AG04450 (cell line): ENCODE data around the gene TBCD. TPM values are rescaled to one million over a fixed set of nuclear protein-coding genes. Genes with fewer than 3 reads are reported as not detected.

ENCODE experiments used
- CTCF ChIA-PET: fragments of 300-600, 350-600 bp; formaldehyde crosslinking; extraction: SDS; loops from one replicate; lab custom pipeline; 2022; ENCODE audit warnings: antibody characterized with exemption, inconsistent platforms; lab: Charles Lee
- POLR2A ChIA-PET: fragments of 350-600 bp; formaldehyde crosslinking; extraction: SDS; loops from one replicate; lab custom pipeline; 2021; ENCODE audit warnings: antibody characterized with exemption, inconsistent platforms; lab: Yijun Ruan, JAX
- DNase-seq: peaks from one replicate; pipeline ENCODE4 v3.0.0-alpha.2; 2011; ENCODE audit warnings: low read depth, low spot score
- H3K27ac ChIP-seq: one replicate; pipeline ENCODE4 v1.5.1; 2012; ENCODE audit warnings: low read depth, low read length, control low read depth
- H3K27me3 ChIP-seq: one replicate; pipeline ENCODE4 v1.6.0; 2012; ENCODE audit warnings: low read length; ENCODE audit not compliant: control insufficient read depth, insufficient read depth
- H3K4me3 ChIP-seq: 2 replicates; pipeline ENCODE4 v1.5.1; 2011; ENCODE audit warnings: mild to moderate bottlenecking, low read depth, low read length, control low read depth
- H3K9me3 ChIP-seq: 2 replicates; pipeline ENCODE4 v1.5.1; 2012; ENCODE audit warnings: low read length; ENCODE audit not compliant: control insufficient read depth, insufficient read depth
- polyA plus RNA-seq: library from polyadenylated mRNA; depleted of rRNA; stranded (reverse); fragments of >200 nt; gene quantifications from 2 replicates; pipeline ENCODE4 v1.2.3, GENCODE V29; 2011
- TF ChIP-seq, protein P1 (sequence below): IDR thresholded peaks from 2 replicates; pipeline ENCODE4 v1.5.1; 2011; ENCODE audit warnings: low read depth, low read length, control low read depth, inconsistent platforms

The TBCD gene
- polyA plus RNA-seq, 1 experiment = 28.5 TPM

DNA sequence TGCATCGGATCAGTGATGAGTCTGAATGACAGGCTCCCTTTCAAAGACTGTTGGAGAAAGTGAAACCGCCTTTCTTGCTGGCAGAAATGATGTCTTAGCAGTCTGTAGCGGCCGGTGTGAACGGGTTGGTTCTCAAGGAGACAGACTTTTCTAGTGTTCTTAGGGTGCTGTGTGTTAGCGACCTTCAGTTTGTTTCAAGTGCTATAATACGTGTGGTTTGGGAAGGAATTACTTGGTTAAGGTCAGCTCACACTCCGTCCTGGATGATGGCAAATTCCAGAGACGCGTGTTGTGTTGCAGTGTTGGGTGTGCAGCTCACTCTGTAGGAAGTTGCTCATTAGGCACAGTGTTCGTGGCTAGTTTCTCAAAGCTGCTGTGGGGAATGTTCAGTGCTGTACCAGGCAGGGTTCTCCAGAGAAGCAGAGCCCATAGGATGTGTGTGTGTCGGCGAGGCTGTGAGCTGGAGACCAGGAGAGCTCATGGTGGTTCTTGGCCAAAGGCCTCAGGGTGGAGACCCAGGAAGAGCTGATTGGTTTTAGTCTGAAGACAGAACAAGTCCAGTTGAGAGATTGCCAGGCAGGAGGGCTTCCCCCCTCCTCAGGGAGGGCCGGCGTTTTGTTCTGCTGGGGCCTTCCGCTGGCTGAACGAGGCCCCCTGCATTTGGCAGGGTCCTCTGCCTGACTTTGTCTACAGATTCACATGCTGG, 50.4 kb downstream of the TBCD start:
- ChIA-PET POLR2A (no interaction called here), CTCF (no interaction called here)

DNA sequence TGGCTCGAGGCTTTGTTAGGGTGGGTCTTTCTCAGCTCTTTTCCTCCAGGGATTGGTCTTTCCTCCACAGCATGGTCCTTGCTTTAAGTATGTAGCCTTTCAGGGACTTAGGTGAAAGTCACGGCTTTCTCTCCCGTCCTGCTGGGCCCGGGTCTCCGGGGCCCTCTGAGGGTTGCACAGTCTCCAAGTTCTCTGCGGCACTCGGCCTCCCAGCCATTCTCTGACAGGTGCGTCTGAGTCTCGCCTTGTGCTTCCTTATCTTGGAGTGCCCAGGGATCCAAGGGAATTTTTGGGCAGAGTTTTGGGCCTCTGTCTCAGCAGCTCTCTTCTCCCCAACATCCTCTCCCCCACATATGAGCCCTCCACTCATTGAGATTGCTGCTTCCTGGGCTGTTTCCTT, 51.3 kb downstream of the TBCD start:
- CTCF ChIA-PET = no interaction called here

More for the DNA sequence above, 50.4 kb downstream of the TBCD start:
- no peaks in the 10 kb centered on the region for H3K27me3 ChIP-seq
- no peak overlapping the region for H3K4me3 ChIP-seq
- DNase-seq = no peak
- H3K27ac ChIP-seq = no peak overlapping the region
- TF ChIP-seq, protein P1, sequence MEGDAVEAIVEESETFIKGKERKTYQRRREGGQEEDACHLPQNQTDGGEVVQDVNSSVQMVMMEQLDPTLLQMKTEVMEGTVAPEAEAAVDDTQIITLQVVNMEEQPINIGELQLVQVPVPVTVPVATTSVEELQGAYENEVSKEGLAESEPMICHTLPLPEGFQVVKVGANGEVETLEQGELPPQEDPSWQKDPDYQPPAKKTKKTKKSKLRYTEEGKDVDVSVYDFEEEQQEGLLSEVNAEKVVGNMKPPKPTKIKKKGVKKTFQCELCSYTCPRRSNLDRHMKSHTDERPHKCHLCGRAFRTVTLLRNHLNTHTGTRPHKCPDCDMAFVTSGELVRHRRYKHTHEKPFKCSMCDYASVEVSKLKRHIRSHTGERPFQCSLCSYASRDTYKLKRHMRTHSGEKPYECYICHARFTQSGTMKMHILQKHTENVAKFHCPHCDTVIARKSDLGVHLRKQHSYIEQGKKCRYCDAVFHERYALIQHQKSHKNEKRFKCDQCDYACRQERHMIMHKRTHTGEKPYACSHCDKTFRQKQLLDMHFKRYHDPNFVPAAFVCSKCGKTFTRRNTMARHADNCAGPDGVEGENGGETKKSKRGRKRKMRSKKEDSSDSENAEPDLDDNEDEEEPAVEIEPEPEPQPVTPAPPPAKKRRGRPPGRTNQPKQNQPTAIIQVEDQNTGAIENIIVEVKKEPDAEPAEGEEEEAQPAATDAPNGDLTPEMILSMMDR = no peak
- H3K9me3 ChIP-seq = peaks cover 19% of the 10 kb centered on the region

DNA sequence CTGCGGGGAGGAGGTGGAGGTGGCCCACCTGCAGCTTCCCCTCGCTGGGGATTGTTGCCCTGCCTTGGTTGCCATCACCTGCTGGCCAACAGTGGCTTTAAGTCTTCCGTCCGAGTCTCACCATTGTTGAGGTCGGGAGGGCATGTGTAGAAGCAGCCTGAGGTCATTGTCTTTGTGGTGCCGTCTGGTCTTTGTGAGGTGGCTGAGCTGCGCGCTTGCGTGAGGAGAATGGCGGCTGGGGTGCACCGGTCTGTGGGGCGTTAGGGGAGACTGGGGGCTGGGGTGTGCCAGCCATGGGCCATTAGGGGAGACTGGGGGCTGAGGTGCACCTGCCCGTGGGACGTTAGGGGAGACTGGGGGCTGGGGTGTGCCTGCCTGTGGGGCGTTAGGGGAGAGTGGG, 51.7 kb downstream of the TBCD start:
- POLR2A ChIA-PET = no interaction called here
- TF ChIP-seq, protein P1 = no peak
- DNase-seq = no peak
- H3K4me3 ChIP-seq = no peak overlapping the region
- no peaks in the 10 kb centered on the region for H3K27me3 ChIP-seq
- CTCF ChIA-PET = no interaction called here
- peaks cover 19% of the 10 kb centered on the region for H3K9me3 ChIP-seq
- H3K27ac ChIP-seq = no peak overlapping the region

More for the DNA sequence above, 51.3 kb downstream of the TBCD start:
- no peak overlapping the region for H3K4me3 ChIP-seq
- TF ChIP-seq, protein P1 = no peak
- POLR2A ChIA-PET = no interaction called here
- peaks cover 19% of the 10 kb centered on the region for H3K9me3 ChIP-seq
- no peak overlapping the region for H3K27ac ChIP-seq
- H3K27me3 ChIP-seq = no peaks in the 10 kb centered on the region
- DNase-seq = no peak

DNA sequence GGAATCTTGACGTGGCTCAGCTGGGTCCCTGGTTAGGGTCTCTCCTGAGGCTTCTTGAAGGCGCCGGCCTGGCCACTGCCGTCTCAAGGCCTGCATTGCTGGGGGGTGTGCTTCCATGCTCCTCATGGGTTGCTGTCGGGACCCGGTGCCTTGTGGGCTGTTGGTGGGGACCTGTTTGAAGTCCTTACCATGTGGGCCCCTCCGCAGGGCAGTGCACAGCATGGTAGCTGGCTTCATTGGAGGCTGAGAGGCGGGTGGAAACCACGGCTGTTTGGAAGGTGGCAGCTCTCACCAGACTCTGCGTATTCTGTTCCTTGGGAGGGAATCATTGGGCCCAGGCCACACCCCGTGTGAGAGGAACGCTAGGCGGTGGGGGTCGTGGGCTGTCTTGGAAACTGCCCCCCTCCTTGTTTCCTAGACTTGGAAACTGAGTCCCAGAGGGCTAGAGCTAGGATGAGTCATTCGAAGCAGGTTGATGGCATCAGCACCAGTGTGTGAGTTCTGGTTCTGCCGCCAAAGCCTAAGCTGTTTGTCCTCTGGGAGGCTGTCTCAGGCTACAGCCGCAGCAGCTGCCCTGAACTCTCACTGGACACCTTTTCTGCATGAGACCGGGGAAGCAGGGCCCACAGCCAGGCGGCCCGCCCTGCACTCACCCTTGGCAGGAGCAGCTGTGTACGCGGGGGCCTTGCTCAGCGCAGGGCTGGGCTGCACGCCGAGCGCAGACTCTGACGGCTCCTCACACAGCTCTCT, 52.8 kb downstream of the TBCD start:
- no peak overlapping the region for H3K4me3 ChIP-seq
- DNase-seq = no peak
- CTCF ChIA-PET = no interaction called here
- POLR2A ChIA-PET = interaction anchor here (0.8 kb wide), 1 partner anchor 184 kb away, joined by 5 read pairs; no protein-coding TSS in a partner anchor
- H3K27ac ChIP-seq = peak overlapping the region; percentile 39
- no peaks in the 10 kb centered on the region for H3K27me3 ChIP-seq
- TF ChIP-seq, protein P1 = no peak
- H3K9me3 ChIP-seq = peaks cover 19% of the 10 kb centered on the region

DNA sequence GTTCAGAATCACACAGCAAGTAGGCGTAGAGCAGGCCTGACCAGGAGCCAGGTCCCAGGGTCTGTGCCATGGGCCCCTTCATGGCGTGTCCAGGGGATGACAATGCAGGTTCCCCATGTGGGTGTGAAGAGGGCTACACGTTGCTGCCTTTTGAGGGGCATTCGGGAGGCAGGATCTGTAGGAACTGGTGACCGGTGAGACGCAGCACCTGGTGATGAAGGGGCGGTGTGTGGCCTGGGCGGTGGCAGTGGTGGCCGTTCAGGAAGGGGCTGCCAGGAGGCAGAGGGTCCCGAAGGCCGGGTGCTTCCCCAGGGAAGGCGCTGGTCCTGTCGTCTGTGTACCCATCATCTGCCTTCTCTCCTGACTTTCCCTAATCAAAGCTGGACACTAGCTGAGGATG, 53.4 kb downstream of the TBCD start:
- TF ChIP-seq, protein P1 = no peak
- H3K27ac ChIP-seq = peak overlapping the region; percentile 21
- ChIA-PET CTCF (no interaction called here), POLR2A (no interaction called here)
- H3K9me3 ChIP-seq = peaks cover 16% of the 10 kb centered on the region
- H3K27me3 ChIP-seq = no peaks in the 10 kb centered on the region
- H3K4me3 ChIP-seq = no peak overlapping the region
- DNase-seq = no peak
